GM18870 (cell line): ENCODE measurements around the gene DCTN5.
"Not testable (repeated sequence)": the region's sequence is repeated elsewhere in the genome, so short reads cannot be mapped to it uniquely, and the experiment has no call there.

Experiments used
- ATAC-seq: cut with Tn5 transposase; IDR thresholded peaks from one replicate; pipeline ENCODE4 v1.9.1; 2021; ENCODE audit warnings: moderate library complexity; ENCODE audit not compliant: unreplicated experiment

Gene DCTN5

GRCh38 chr16:23691483-23692189 is 50.4 kb downstream of the DCTN5 start:
- ATAC-seq, result no peak

GRCh38 chr16:23692190-23692837 is 51.0 kb downstream of the DCTN5 start:
- no peak for ATAC-seq

DNA sequence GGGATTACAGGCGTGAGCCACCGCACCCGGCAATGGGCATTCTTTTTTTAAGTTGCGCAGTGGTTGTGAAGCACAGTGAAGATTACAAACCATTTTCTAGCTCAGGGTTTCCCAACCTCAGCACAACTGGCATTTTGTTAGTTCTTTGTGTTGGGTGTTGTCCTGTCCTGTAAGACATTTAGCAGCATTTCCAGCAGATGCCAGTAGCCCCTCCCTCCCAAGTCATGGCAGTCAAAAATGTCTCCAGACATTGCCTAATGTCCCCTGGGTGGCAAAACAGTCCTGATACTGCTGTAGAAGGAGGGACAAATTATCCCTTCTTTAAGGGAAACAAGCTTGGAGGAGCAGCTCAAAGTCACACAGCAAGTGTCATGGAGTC is 53.0 kb downstream of the DCTN5 start:
- ATAC-seq, result no peak

DNA sequence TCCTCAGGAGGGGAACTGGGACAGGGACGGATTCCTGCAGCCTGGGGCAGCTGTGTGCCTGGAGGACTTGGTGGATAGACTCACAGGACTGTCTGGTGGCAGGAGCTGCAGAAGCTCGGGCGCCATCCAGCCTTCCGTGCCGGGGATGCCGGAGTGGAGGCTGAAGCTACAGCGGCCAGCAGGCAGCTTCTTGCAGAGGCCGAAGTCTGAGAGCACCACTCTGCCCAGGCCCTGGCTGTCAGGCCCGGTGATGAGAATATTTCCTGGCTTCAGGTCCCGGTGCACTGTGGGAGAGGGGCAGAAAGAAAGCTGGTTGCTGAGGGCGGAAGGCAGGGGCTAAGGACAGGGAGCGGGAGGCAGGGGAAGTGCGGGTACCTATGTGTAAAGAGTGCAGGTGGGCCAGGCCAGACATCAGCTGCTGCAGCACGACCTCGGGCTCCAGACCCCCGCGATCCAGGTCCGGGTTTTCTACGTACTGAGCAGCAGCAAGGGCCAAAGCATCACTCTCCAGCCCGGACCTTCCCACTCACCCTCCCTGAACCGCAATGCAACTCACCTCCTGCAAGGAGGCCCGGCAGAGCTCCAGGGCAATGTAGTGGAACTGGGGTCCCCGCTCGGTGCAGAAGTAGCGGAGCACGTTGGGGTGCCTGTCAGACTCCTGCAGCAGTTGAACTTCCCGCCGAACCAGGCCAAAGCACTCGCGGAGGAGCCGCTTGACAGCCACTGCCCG is 53.5 kb downstream of the DCTN5 start:
- ATAC-seq, result no peak

- no peak for ATAC-seq
These were observed 54.5 kb downstream of the DCTN5 start for GRCh38 chr16:23695756-23696155.

DNA sequence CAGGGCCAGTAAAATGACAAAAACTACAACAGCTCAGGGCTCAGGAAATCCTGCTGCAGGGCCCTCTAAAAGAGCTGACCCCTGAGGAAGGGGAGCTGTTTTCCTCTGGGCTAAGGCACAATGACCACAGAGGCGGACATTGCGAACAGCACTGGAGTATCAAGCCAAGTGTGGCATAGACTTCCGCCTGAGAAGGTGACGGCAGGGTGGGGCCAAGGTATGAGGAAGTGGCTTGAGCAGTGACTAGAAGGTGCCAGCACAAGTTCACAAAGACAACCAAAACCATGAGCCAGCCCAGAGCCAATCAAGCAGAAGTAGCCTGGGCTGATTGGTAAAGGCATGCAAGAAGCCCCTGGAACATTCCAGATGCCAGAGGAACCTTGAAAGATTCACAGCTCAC is 57.8 kb downstream of the DCTN5 start:
- no peak for ATAC-seq

GRCh38 chr16:23700093-23700492 is 58.8 kb downstream of the DCTN5 start:
- ATAC-seq, result no peak

- ATAC-seq, result no peak
These were observed 59.2 kb downstream of the DCTN5 start for GRCh38 chr16:23700509-23700908.

DNA sequence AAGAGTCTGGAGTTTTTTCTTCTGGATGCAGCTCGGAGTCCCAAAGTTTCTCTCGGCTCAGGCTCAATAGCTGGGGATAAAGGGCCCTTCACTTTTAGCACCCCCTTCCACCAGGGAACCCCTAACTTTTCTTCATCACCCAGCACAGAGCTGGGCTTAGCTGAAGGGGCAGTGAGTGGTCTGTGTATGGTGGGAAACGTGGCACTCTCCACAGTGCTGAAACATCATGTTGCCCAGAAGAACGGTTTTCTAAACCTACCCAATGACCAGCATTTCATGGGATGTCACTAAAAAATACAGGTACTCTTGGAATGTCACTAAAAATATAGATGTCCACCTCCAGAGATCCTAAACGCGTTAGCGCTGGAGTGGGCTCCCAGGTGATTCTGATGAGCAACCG is 59.8 kb downstream of the DCTN5 start:
- ATAC-seq, result no peak

GRCh38 chr16:23702951-23703350 is 61.7 kb downstream of the DCTN5 start:
- no peak for ATAC-seq

- ATAC-seq, result no peak
These were observed 63.7 kb downstream of the DCTN5 start for GRCh38 chr16:23704772-23705516.

- ATAC-seq, result no peak
These were observed 64.2 kb downstream of the DCTN5 start for GRCh38 chr16:23705517-23705902.

- no peak for ATAC-seq
These were observed 65.2 kb downstream of the DCTN5 start for GRCh38 chr16:23706439-23706838.

DNA sequence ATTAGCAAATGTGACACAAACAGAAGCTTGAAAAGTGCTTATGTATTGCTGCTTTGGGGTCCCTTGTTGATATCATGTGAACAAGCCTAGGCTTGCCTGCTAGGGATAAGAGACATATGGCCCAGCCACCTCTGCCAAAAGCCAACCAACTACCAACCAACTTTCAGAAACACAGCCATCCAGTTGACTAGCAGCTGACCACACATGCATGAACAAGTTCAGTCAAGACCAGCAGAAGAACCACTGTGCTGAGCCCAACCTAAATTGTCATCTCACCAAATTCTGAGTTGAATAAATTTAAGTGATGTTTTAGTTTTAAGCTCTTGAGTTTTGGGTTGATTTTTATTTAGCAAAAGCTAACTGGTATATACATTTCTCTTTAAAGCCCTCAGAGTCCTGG is 68.3 kb downstream of the DCTN5 start:
- ATAC-seq, result no peak

- ATAC-seq, result no peak
These were observed 68.7 kb downstream of the DCTN5 start for GRCh38 chr16:23710008-23710407.

DNA sequence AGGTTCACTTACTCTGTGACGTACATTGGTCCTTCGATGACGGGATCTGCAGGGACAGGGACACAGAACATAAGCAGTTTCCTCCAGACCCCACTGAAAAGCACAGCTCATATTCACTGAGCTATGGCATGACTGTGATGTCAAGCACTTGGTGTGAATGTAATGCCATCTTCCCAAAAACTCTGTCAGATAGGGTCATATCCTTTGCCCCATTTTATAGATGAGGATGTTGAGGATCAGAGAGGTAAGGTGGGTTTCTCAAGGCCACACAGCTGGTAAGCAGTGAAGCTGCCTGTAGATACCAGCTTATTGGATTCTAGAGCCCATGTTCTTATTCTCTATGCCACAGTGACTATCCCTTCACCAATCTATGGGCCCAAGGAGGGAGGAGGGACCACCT is 69.2 kb downstream of the DCTN5 start:
- ATAC-seq, result no peak

DNA sequence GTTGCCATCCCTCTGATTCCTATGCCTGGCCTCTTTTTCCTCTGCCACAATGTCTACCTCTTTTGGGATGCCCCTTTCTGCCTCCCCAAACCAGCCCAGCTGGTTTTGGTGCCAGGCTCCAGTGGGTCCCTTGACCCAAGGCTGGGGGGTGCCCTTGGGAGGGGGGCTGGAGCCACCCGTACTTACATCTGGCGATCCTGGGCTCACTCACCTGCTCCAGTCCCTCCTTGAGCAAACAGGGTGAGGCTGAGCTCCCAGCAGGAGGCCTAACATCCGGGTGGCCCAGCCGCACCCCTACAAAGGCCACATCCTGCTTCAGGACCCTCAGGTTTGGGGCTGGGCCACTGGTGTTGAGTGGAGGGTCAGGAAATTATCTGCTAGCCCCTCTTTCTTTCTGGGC is 70.5 kb downstream of the DCTN5 start:
- no peak for ATAC-seq

- ATAC-seq, result no peak
These were observed 71.7 kb downstream of the DCTN5 start, which contains the start of gene ERN2 for GRCh38 chr16:23712976-23713375. Gene ERN2, minus strand, starts transcription at chr16:23713222. Its CDS starts 35 bp downstream, at chr16:23713187.

- ATAC-seq, result no peak
These were observed 75.2 kb downstream of the DCTN5 start for GRCh38 chr16:23716484-23716883.

DNA sequence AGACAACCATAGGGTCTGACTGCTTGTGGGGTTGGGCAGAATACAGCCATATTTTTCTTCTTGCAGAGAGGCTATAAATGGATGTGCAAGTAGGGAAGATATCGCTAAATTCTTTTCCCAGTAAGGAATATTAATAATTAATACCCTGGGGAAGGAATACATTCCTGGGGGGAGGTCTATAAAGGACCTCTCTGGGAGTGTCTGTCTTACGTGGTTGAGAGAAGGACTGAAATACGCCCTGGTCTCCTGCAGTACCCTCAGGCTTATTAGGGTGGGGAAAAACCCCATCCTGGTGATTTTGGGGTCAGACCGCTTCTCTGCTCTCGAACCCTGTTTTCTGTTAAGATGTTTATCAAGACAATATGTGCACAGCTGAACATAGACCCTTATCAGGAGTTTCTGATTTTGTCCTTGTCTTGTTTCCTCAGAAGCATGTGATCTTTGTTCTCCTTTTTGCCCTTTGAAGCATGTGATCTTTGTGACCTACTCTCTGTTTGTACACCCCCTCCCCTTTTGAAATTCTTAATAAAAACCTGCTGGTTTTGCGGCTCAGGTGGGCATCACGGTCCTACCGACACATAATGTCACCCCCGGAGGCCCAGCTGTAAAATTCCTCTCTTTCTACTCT is 81.5 kb downstream of the DCTN5 start:
- not testable (repeated sequence) for ATAC-seq
